Fibroblast of skin of back (primary cell): ENCODE results near the gene CAMK2B.
"Not testable (repeated sequence)": the region's sequence is repeated elsewhere in the genome, so short reads cannot be mapped to it uniquely, and the experiment has no call there.

Experiments used
- DNase-seq: peaks from one replicate; pipeline ENCODE4 v3.0.0-alpha.2; 2013

Gene CAMK2B

GRCh38 chr7:44213206-44213876 lies 112.1 kb downstream of the CAMK2B start:
- no peak for DNase-seq

DNA sequence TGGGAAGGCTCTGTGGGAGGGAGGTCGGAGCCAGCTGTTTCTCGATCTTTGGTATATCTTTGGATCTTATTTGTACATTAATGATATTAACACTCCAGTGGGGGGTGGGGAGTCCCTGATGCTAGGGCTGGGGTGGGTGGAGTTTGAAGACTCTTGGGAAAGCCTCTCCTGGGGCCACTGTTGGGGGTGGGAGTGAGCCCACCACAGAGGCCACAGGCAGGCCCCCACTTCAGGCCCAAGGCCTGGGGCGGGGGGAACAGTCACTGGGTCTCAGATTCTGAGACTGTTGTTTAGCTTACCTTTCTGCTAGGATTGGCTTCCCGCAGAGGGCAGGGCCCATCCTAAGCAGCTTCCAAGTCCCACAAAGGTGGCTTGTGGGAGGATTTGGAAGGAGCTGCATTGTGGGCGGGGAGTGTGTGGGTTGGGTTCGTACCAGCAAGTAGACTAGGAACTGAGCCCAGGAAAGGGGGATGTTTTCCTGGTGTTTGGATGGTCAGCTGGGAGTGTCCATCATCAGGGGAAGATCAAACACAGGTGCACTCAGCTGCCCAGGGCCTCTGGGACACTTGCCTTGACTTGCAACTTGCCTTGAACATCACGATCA lies 112.7 kb downstream of the CAMK2B start:
- no peak for DNase-seq

- no peak for DNase-seq
Observed at GRCh38 chr7:44212018-44212417, 113.4 kb downstream of the CAMK2B start.

DNA sequence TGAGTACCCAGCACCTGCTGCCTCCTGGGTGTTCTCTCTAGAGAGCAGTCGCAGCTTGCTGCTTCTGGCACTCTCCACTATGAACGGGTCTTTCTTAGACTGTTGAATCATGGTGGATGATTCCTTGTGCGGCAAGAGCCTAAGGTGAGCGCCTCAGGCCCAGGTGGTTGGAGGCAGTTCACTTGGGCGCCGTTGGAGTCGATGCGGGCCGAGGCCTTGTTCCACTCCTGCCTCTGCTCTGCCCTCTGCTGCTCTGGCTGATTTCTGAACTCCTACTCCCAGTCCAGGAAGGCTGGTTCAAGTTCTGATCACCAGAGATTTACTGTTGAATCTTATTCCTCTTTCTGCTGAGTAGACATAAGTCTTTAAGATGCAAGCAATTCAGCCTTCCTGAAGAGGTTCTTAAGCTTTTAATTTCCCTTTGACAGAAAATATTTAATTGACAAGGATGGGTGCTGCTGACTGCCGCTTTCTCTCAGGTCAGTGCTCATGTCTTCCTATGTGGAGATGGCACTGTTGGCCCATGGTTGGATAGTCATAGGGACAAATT lies 114.2 kb downstream of the CAMK2B start:
- DNase-seq: no peak

DNA sequence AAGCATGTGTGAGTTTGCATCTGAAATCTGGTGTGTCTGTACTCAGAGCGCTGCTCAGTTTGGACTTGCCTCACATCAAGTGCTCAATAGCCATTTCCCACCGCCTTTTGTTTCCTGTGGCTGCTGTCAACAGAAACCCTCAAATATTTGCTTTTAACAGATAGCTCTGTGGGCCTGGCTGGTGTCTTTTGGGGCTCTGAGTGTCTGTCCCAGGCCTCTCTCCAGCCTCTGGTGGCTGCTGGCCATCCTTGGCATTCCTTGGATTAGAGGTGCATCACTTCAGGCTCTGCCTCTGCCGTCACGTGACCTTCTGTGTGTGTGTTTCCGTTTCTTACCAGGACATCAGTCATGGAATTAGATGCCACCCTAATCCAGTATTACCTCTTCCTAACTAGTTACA lies 115.3 kb downstream of the CAMK2B start:
- no peak for DNase-seq

- DNase-seq: no peak
Observed at GRCh38 chr7:44208085-44208484, 117.3 kb downstream of the CAMK2B start.

DNA sequence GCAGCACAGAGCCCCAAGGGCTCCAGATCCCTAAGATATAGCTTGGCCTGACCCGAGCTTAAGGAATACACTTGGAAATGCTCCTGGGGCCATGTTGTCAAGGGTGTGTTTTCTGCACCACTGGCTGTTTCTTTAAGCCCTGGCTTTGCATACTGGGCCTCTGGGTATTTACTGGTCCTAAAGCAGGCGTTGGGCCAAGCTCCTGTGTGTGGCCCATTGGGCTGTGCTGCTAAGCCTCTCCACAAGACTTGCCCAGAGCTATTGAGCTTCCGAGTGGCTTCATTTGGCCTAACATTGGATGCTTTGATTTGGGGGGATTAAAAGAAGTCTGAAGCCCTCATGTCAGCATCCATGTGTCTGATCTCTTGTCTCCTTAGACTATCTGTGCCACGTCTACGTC lies 119.4 kb downstream of the CAMK2B start:
- no peak for DNase-seq

- peak; percentile 16 for DNase-seq
Observed at GRCh38 chr7:44201813-44202212, 123.6 kb downstream of the CAMK2B start.

- DNase-seq: peak; percentile 96
Observed at GRCh38 chr7:44200699-44201461, 124.5 kb downstream of the CAMK2B start, which contains the start of gene YKT6. YKT6 (plus strand) TSS chr7:44200978; CDS start chr7:44201136, 158 bp downstream.

DNA sequence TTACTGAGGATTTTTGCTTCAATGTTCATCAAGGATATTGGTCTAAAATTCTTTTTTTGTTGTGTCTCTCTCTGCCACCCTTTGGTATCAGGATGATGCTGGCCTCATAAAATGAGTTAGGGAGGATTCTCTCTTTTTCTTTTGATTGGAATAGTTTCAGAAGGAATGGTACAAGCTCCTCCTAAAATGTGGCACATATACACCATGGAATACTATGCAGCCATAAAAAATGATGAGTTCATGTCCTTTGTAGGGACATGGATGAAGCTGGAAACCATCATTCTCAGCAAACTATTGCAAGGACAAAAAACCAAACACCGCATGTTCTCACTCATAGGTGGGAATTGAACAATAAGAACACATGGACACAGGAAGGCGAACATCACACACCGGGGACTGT lies 125.2 kb downstream of the CAMK2B start:
- not testable (repeated sequence) for DNase-seq

DNA sequence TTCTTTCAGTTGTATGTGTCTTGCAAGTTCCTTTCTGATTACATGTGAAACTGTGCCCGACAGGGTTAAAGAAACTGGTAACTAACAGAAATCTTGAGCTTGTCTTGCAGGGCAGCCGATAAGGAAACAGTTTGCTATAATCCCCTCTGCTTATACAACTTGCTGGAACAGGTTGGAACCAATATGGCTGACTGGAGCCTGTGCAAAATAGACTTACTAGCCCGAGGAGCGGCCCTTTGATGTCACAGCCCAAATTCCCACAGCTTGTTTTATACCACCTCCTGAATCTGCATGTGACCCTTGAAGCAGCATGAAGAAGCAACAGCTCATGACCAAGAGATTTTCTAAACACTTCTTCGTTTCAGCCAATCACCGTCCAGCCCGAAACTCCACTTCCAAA lies 127.9 kb downstream of the CAMK2B start:
- no peak for DNase-seq

DNA sequence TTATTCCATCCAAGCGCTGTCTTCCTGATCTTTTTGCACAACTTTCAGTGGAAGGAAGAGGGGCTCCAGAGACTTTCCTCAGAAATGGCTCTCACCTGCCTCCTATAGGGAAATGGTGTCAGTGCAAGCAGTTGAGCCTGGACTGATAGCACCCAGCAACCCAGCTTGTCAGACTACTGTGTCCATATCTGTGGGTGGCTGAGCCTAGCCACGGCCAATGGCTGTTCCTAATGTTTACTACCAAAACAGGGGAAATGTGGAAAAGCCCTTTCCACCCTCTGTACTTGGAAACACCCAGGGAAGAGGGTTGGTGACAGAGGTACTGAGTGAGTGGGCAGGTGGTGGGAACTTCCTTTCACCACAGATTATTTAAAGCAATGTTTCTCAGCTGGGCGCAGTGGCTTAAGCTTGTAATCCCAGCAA lies 128.9 kb downstream of the CAMK2B start:
- DNase-seq: peak; percentile 51

DNA sequence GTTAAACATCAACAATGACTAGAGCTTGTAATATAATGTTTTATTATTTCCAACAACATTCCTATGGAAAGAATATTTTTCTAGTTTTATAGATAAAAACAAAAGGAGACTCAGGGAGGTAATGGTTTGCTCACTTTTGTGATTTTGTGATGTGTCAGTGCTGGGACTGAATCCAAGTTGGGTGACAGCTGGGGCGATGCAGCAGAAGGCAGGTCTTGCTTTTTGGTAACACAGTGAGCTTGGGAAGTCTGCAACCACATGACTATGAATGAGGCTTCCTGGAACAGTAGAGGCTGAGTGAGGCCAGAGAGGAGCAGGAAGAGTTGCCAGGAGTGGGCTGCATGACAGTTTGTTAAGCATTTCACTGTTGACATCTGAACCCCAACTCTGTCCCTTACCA lies 129.5 kb downstream of the CAMK2B start:
- DNase-seq: no peak

- no peak for DNase-seq
Observed at GRCh38 chr7:44194562-44195145, 130.7 kb downstream of the CAMK2B start.

- DNase-seq: peak; percentile 58
Observed at GRCh38 chr7:44194069-44194468, 131.3 kb downstream of the CAMK2B start.

DNA sequence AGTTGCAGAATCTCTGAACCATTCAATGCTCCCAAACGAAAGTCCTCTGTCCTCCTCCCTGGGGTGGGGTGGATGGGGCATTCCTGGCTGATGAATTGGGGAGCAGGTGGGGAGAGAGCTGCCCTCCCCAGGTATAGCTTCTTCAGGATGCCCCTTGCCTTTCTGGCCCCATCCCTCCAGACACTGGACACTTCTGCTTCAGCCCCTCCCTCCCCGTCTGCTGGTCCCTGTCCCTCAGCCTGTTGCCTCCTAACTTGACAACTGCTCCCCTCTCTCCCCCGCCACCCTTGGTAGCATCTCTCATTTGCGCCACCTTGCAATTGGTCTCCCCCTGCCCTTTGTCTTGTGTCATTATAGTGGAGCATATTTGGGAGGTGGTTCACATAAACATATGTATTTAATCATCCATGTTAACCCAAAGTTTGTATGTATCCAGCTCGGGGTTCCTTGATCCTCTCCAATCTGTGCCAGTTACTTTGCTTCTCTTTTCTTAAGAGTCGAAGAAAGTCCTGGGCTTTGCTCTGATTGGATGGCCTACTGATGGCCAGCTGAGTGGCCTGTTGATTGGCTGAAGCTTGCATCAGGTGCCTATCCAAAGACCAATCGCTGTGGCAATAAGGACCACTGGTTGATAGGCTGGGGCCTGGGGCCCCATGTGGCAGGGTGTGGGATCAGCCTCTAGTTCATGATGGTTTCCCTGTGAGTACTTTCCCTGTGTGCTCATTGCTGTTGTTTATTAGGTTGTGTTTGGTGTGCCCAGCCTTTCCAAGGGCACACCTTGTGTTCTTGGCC lies 132.2 kb downstream of the CAMK2B start:
- DNase-seq: no peak

DNA sequence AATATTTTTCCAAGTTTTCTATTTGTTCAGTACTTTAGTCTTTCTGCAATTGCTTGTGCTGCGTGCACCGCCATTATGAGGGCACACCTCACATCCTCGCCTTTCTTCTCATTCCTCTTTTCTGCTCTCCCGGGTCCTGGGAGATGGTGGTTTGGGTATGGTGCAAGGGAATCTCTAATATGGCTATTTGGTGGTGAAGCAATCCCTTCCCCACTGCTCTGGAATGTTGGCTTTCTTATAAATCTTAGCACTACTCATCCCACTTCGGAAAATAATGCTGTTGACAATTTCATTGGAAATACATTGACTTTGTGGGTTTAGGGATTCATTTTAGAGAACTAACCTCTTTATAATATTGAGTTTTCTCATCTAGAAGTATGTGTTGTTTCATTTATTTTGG lies 134.2 kb downstream of the CAMK2B start:
- DNase-seq: no peak

GRCh38 chr7:44189993-44190872 lies 135.2 kb downstream of the CAMK2B start:
- DNase-seq: no peak

DNA sequence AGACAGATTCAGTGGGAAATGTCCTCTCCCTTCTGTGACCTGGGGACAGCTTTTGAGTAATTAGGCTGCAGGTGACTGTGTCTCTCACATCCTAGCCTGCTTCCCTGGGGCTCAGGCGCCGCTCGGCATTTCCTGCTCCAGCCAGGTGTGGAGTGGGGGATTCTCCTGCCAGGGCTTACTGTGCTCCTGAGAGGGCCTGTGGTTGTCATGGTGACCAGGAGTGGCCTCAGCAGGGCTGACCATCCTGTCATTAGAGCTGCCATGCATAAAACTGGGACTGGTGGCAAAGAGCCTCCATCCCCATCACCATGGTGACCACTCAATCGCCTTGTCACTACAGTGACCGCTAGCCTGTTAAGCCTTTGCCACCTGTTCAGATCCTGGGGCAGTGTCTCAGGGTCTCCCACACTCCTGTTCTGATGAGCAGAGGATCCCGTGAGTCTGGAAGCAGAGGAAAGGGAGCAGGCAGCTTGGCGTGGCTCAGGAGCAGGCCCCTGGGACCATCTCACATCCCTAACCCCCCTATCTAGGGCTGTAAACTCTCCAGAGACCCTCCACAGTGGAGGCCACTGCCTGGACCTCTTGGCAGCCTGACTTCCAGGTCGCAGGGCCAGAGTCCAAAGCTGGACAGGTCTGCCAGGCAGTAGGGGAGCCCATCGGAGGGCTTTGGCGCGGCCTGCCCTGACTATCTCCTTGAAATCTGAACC lies 136.0 kb downstream of the CAMK2B start, which contains the start of gene GCK:
TSS of gene GCK (minus strand) at position 154 of the 707 bp plus-strand sequence. CDS start 486 bp downstream, outside the sequence.
- no peak for DNase-seq
